ENCODE results near the gene LHFPL3.

Gene LHFPL3

GRCh38 chr7:104625956-104626355 lies 297.6 kb downstream of the LHFPL3 start:
- no peak overlapping the region for H3K27ac ChIP-seq
- TF ChIP-seq ZFX (IDR thresholded peaks at IDR 0.05) (no peak), CTCF (conservative IDR thresholded peaks at IDR 0.05) (no peak)

DNA sequence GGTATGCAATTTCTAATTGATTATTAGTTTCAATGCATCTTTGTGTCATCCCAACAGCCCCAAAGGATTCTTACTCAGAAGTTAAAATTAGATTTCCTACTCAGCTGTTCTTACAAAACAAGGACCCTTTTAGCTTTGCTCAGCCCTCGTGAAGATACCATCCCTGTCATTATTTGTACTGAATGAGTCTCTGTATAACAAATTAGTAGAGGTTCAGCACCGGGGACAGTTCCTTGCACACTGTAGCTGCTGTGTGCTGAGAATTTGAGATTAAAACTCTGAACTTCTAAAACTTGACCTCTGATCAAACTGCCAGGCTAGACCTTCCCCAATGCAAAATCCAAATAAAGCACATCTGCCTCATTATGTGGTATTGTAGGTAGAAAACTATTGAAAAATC lies 299.1 kb downstream of the LHFPL3 start:
- H3K27ac ChIP-seq = no peak overlapping the region
- TF ChIP-seq ZFX (IDR thresholded peaks at IDR 0.05) = no peak

DNA sequence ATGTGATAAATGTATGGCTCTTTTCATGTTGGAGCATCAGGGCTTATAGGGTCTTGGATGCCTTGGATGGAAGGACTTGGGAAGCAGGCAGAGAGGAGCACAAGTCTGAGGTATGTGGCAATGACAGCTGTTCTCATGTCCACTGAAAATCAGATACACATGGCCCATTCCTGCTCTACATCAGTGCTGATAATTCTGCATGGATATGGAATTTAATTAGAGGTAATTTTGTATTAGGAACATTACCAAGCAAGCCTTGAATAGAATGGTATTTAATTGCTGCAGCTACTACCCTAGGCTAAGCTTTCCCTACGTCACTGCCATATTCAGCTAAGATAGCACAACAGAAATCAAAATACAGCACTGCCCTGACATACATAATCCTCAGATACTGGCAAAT lies 299.6 kb downstream of the LHFPL3 start:
- TF ChIP-seq CTCF (conservative IDR thresholded peaks at IDR 0.05) (no peak), ZFX (IDR thresholded peaks at IDR 0.05) (no peak)
- H3K27ac ChIP-seq = no peak overlapping the region

GRCh38 chr7:104629408-104629807 lies 301.0 kb downstream of the LHFPL3 start:
- TF ChIP-seq ZFX (IDR thresholded peaks at IDR 0.05) (no peak), CTCF (conservative IDR thresholded peaks at IDR 0.05) (no peak)
- no peak overlapping the region for H3K27ac ChIP-seq

- no peak overlapping the region for H3K27ac ChIP-seq
- TF ChIP-seq ZFX (IDR thresholded peaks at IDR 0.05) (no peak), CTCF (conservative IDR thresholded peaks at IDR 0.05) (no peak)
Observed at GRCh38 chr7:104640506-104640905, 312.1 kb downstream of the LHFPL3 start.

GRCh38 chr7:104642560-104642959 lies 314.2 kb downstream of the LHFPL3 start:
- TF ChIP-seq ZFX (IDR thresholded peaks at IDR 0.05) (no peak), CTCF (conservative IDR thresholded peaks at IDR 0.05) (no peak)

DNA sequence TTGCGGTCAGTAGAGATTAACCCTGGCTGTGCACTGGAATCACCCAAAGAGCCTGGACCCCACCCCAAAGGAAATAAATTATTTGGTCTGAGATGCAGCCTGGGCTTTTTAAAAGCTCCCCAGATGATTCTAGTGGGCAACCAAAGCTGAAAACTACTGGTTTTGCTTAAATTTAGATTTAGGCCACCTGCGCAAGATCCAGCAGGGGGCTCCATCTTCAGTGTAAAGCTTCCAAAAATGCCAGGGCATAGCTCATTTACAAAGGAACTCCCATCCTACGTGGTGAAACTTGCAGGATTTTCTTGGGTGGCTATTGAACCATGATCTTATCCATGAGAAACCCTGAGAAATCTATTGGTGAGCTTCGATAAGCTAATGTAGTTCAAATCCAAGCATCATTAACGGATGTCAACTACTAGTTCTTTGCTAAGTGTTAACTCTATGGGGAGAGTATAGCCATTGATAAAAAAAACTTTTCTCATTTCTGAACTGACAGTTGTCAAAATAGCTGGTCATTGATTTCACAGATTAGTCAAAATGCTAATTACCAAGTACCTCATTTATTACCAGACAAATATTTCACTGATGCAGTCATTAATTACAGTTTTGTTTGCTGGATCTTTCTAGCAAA lies 315.3 kb downstream of the LHFPL3 start:
- H3K27ac ChIP-seq = no peak overlapping the region
- TF ChIP-seq ZFX (IDR thresholded peaks at IDR 0.05) = no peak
- TF ChIP-seq CTCF (conservative IDR thresholded peaks at IDR 0.05) = peak; percentile 90

More at GRCh38 chr7:104642560-104642959, 314.2 kb downstream of the LHFPL3 start:
- H3K27ac ChIP-seq = no peak overlapping the region

GRCh38 chr7:104650991-104651640 lies 322.7 kb downstream of the LHFPL3 start:
- no peak overlapping the region for H3K27ac ChIP-seq
- no peak for TF ChIP-seq ZFX (IDR thresholded peaks at IDR 0.05)
- TF ChIP-seq CTCF (conservative IDR thresholded peaks at IDR 0.05) = no peak

All from C4-2B (cell line).